ENCODE data around the gene REPS2.

REPS2 gene

GRCh38 chrX:17007134-17007768 is 60.8 kb downstream of the REPS2 start:
- DNase-seq, result no peak

GRCh38 chrX:17009856-17010625 is 63.6 kb downstream of the REPS2 start:
- DNase-seq, result no peak

DNA sequence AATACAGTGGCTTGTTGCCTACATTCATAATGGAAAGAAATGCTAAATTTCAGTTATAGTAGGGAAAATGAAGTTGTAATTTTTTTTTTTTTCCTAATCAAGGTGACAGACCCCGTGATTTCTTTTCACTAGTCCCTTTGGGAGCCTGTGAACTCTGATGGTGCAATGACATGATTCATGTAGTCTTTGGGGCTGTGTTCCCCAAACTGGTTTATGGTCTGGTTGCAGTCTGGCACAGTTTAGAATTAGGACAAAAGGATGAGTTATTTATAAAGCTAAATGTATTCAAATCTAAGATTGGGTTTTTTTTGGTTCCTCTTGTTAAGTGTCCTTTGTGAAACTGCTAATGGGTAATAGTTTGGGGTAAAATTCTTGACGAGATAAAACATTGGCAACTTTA is 66.0 kb downstream of the REPS2 start:
- no peak for DNase-seq

DNA sequence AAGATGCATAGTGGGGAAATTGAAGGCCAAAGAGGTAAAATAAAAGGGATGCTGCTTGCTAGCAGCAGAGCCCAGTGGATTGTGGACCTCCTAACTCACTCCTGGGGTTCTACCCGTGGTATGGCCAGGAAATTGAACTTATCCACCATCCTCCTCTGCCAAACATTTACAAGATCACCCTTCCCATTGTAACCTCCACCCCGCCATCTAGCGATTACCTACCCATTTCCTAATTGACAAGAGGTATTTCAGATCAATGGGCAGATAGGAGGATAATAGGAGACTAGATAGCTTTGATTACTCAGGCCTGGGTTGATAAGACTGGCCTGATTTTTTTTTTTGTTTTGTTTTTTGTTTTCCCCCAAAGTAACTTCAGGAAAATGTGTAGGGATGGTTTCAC is 67.8 kb downstream of the REPS2 start:
- no peak for DNase-seq

- DNase-seq, result no peak
Observed at GRCh38 chrX:17017134-17017533, 70.7 kb downstream of the REPS2 start.

GRCh38 chrX:17020356-17020755 is 73.9 kb downstream of the REPS2 start:
- no peak for DNase-seq

DNA sequence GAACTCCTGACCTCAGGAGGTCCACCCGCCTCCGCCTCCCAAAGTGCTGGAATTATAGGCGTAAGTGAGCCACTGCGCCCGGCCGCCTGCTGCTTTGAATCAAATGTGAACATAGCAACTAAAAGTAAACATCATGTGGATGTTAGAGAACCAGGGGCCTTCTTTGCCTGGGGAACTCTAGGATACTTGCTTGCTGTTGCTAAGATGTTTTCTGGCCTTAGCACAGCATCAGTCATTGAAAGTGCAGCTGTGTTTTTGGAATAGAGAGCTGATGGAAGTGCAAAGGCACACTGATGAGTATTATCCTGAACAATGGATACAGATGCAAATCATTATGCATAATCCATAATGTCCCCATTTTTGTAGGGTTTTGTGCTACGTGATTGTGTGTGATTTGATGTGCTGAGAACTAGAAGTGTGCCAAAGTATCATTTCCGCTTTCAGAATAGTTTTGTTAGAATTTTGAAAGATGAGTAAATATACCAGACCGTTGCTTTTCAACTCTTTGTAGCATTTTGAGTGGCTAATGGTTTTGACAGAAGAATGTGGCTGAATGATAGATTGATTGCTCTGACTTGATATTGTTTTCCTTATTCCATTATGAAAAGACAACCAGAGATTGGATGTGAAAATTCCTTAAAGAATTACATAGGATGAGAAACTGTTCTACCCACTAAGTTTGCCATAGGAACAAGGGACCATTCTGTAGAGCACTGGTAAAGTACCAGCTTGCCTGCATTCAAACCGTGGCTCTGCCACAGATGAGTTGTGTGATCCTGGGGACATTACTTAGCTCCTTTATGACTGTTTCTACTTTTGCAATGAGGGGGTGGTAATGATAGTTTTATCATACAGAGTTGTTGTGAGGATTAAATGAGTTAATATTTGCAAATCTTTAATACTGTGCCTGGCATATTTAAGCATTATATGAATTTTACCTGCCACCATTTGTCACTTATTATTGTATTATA is 74.7 kb downstream of the REPS2 start:
- no peak for DNase-seq

DNA sequence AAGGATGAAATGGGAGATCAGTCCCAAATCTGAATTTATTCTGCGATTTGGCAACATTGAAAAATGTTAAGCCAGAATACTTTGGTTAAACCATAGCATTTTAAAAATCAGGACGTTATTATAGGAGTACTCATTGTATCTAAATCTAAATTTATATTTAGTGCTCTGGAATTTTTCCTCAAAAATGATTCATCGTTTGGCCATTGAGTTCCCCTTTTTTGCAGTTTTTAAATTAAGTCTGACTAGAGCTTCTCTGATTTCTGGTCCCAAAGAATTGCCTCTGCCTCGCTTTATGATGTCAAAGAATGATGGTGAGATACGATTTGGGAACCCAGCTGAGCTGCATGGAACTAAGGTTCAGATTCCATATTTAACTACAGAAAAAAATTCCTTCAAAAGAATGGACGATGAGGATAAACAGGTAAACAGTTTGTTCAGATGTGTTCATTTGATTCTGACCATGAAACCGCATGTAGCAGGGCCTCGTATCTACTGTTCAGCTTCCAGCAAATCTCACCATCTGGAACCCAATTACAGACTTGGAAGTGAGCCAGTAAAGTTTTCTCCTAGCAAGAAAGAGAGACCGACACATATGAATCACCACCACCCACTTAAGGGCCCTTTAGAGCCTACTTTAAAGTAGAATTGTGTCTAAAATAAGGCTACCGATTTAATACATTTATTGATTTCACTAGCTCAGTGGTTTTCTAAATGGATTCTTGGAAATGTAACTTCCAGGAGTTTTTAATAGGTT is 75.6 kb downstream of the REPS2 start:
- DNase-seq, result no peak

DNA sequence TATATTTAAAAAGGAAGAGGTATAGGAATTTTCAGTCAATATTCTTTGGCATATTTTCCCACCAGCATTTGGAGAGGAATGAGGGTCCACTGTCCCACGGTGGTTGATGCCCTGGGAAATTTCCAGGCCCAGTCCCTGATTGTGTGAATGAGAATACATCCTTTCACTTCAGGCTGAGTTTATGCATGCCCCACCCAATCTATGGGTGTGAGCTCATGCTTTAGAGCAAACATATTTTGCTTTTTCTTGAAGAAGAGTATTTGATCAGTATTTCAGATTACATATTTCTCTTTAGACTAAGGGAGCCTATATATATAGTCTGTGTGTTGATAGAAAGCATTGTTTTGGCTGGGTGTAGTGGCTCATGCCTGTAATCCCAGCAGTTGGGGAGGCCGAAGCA is 77.2 kb downstream of the REPS2 start:
- no peak for DNase-seq

DNA sequence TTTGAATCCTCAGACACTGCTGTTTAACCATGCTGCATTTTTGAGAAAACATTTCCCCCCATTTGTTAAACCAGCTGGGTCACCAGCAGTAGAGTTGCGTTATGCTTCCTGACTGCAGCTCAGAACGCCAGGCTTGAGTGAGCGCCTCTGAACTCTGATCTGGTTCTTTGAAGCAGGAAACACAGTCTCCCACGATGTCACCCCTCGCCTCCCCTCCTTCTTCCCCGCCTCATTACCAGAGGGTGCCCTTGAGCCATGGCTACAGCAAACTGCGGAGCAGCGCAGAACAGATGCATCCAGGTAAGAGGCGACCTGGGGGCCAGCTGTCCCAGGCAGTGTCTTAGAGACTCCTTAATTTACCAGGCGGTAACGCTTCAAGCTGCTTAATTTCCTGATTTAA is 78.4 kb downstream of the REPS2 start:
- no peak for DNase-seq

DNA sequence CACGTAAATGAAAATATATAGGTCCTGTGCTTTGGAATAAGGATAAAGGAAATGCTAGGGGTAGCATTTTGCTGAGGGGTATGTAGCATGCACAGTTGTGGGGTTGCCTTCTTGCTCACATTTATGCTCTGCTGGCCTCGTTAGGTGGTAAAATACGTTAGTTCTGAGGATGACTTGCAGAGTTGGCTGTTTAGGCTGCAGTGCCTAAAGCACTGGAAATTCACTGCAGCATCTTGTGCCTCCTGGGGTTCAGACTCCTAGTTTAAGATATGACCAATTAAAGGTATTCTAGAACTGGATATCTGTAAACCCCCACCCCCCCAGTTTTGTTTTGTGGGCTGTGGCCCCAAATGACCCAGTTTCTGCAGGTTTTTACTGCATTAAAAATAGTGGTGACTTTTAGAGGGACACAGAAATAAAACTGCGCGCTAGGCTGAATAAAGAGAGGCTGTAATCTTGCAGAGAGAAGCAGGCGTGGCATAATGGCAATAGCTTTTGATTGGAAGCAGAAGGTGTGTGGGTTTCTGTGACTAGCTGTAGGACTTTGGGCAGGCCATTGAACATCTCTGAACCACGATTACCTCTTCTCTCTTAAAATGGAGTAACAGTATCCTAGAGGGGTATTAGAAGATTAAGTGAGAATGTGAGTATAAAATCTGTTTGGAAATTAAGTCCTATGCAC is 79.3 kb downstream of the REPS2 start:
- DNase-seq, result no peak

- no peak for DNase-seq
Observed at GRCh38 chrX:17027931-17028330, 81.5 kb downstream of the REPS2 start.

DNA sequence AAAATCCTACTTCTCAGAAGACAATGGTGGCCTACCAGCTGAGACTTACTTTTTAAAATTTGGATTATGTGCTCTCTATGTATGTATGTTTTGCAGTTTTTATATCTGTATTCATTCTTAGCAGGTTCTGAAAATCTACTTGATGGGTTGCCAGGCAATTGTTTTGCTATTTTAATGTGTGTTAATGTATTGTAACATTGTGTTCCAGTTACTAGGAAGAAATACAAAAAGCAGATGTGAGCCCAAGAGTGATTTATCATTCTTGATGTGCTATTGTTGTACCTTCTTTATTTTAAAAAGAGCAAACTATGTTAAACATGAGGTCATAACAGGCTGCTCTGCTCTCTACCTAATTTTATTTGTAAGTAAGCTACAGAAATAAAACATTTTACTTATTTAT is 81.9 kb downstream of the REPS2 start:
- no peak for DNase-seq

DNA sequence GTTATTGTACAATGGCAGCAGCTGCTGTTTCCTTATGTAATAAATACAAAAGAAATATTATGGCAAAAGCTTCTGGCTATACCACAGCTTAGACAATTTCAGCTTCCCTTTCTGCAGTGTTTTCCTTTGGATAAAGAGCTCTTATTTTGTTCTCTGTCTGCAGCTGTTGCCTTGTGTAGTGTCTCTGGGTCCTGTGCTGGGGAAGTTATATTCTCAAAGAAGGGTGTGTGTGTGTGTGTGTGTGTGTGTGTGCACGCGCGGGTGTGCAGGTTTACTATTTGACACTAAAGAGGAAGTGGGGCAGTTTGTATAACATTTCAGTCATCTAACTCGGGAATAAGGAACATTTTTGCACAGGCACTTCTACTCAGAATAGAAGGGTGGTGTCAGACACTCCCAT is 83.6 kb downstream of the REPS2 start:
- DNase-seq, result no peak

- DNase-seq, result no peak
Observed at GRCh38 chrX:17030580-17031270, 84.3 kb downstream of the REPS2 start.

- no peak for DNase-seq
Observed at GRCh38 chrX:17031827-17032226, 85.4 kb downstream of the REPS2 start.

GRCh38 chrX:17032351-17032750 is 85.9 kb downstream of the REPS2 start:
- DNase-seq, result no peak

- no peak for DNase-seq
Observed at GRCh38 chrX:17033225-17033624, 86.8 kb downstream of the REPS2 start.

- DNase-seq, result no peak
Observed at GRCh38 chrX:17035111-17035510, 88.7 kb downstream of the REPS2 start.

DNA sequence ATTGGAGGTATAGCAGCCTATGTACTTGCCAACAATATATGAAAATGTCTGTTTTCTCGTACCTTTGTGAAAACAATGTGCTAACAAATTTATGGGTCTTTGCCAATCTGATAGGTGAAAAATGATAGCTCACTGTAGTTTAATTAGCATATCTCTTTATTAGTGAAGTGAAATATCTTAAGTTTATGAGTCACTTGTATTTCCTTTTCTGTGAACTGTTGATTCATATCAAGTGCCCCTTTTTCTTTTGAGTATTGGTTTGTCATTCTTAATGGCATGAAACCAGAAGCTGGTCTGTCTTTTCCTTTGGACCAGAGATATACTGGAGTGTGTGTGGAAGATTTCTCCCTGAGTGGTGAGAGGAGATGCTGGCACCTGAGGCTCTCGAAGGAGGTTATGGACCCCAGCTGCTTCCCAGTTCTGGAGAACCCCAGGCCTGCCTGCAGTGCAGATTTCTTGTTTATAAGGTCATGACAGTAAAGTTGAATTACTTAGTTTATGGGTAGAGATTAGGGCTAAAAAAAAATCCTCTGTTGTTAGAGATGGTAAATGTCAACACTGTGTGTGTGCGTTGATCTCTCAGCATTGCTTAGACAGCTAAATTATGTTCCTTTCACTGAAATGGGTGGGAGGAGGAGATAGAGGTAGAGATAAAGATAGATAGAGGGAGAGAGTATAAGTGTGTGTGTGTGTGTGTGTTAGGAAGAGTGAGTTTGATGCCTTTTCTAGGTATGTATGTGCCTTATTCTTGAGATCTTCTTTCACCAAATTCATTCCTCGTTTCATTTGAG is 89.9 kb downstream of the REPS2 start:
- no peak for DNase-seq

GRCh38 chrX:17038277-17038676 is 91.8 kb downstream of the REPS2 start:
- DNase-seq, result no peak
